WTC11 (cell line): ENCODE data around the gene BTBD10. TPM values are rescaled to one million over a fixed set of nuclear protein-coding genes. Genes with fewer than 3 reads are reported as not detected.

Experiments
- NFATC4 ChIP-seq: fragments of 250-450 bp; sonication (Bioruptor Pico); IDR thresholded peaks from 2 replicates; pipeline ENCODE4 v1.9.0; 2021; ENCODE audit warnings: mild to moderate bottlenecking
- NFYB ChIP-seq: sonication (generic); formaldehyde crosslinking; conservative IDR thresholded peaks from 2 replicates; pipeline ENCODE4 v1.8.0; 2022; ENCODE audit warnings: low read depth, missing genetic modification reagents
- SMAD4 ChIP-seq: sonication (generic); formaldehyde crosslinking; IDR thresholded peaks from 2 replicates; pipeline ENCODE4 v1.8.0; 2022; ENCODE audit warnings: mild to moderate bottlenecking, missing genetic modification reagents
- TCF7 ChIP-seq: sonication (generic); formaldehyde crosslinking; IDR thresholded peaks from 2 replicates; pipeline ENCODE4 v1.8.0; 2022; ENCODE audit warnings: mild to moderate bottlenecking, low read depth, missing genetic modification reagents, moderate library complexity
- TEAD1 ChIP-seq: sonication (generic); formaldehyde crosslinking; IDR thresholded peaks from 2 replicates; pipeline ENCODE4 v1.8.0; 2022; ENCODE audit warnings: mild to moderate bottlenecking, missing genetic modification reagents
- TEAD4 ChIP-seq: sonication (generic); formaldehyde crosslinking; IDR thresholded peaks from 2 replicates; pipeline ENCODE4 v1.8.0; 2022; ENCODE audit warnings: mild to moderate bottlenecking, missing genetic modification reagents
- ZBTB21 ChIP-seq: sonication (generic); formaldehyde crosslinking; IDR thresholded peaks from 2 replicates; pipeline ENCODE4 v1.8.1; 2023; ENCODE audit warnings: mild to moderate bottlenecking, missing genetic modification reagents, borderline replicate concordance
- ZNF263 ChIP-seq: sonication (generic); formaldehyde crosslinking; IDR thresholded peaks from 2 replicates; pipeline ENCODE4 v1.8.1; 2022; ENCODE audit warnings: low read depth, mild to moderate bottlenecking, moderate library complexity, missing genetic modification reagents
- ZNF396 ChIP-seq: fragments of 250-450 bp; sonication (Bioruptor Pico); IDR thresholded peaks from 2 replicates; pipeline ENCODE4 v1.8.0; 2021; ENCODE audit warnings: mild to moderate bottlenecking, moderate library complexity, borderline replicate concordance
- ZNF416 ChIP-seq: fragments of 250-450 bp; sonication (Bioruptor Pico); IDR thresholded peaks from 2 replicates; pipeline ENCODE4 v1.9.0; 2021; ENCODE audit warnings: mild to moderate bottlenecking, inconsistent platforms
- total RNA-seq: library from RNA; stranded (reverse); gene quantifications from 3 replicates; pipeline ENCODE4 v1.2.3, GENCODE V29; 2021
- TF ChIP-seq, protein P1 (sequence below): sonication (generic); formaldehyde crosslinking; IDR thresholded peaks from 2 replicates; pipeline ENCODE4 v1.8.0; 2023; ENCODE audit warnings: missing genetic modification reagents, mild to moderate bottlenecking, borderline replicate concordance
- TF ChIP-seq, protein P2 (sequence below): sonication (generic); formaldehyde crosslinking; conservative IDR thresholded peaks from 2 replicates; pipeline ENCODE4 v1.8.1; 2023; ENCODE audit warnings: mild to moderate bottlenecking, low read depth, missing genetic modification reagents, moderate library complexity
- TF ChIP-seq, protein P3 (sequence below): sonication (generic); formaldehyde crosslinking; IDR thresholded peaks from 2 replicates; pipeline ENCODE4 v1.8.0; 2022; ENCODE audit warnings: mild to moderate bottlenecking, missing genetic modification reagents
- TF ChIP-seq, protein P4 (sequence below): sonication (generic); formaldehyde crosslinking; IDR thresholded peaks from 2 replicates; pipeline ENCODE4 v1.8.0; 2023; ENCODE audit warnings: mild to moderate bottlenecking, missing genetic modification reagents
- TF ChIP-seq, protein P5 (sequence below): sonication (generic); formaldehyde crosslinking; IDR thresholded peaks from 2 replicates; pipeline ENCODE4 v1.8.1; 2023; ENCODE audit warnings: mild to moderate bottlenecking, missing genetic modification reagents, moderate library complexity

Gene BTBD10
- total RNA-seq, 1 experiment from 2014 or later, result 19.4 TPM

DNA sequence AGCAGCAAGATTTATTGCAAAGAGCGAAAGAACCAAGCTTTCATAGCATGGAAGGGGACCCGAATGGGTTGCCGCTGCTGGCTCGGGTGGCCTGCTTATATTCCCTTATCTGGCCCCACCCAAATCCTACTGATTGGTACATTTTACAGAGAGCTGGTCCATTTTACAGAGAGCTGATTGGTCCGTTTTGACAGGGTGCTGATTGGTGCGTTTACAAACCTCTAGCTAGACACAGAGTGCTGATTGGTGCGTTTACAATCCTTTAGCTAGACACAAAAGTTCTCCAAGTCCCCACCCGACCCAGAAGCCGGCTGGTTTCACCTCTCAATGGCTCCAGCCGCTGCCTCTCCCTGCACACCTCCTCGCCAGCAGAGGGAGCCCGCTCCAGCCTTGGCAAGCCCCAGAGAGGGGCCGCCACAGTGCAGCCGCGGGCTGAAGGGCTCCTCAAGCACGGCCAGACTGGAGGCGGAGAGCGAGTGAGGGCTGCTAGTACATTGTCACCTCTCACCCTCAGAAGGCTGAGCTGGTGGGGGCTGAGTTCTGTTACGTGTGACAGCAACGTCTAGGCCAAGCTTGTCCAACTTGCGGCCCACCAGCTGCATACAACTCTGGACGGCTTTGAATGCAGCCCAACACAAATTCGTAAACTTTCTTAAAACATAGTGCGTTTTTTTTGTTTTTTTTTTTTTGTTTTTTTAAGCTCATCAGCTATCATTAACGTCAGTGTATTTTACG lies 24.1 kb upstream of the BTBD10 start (continued):
- TF ChIP-seq, protein P1, sequence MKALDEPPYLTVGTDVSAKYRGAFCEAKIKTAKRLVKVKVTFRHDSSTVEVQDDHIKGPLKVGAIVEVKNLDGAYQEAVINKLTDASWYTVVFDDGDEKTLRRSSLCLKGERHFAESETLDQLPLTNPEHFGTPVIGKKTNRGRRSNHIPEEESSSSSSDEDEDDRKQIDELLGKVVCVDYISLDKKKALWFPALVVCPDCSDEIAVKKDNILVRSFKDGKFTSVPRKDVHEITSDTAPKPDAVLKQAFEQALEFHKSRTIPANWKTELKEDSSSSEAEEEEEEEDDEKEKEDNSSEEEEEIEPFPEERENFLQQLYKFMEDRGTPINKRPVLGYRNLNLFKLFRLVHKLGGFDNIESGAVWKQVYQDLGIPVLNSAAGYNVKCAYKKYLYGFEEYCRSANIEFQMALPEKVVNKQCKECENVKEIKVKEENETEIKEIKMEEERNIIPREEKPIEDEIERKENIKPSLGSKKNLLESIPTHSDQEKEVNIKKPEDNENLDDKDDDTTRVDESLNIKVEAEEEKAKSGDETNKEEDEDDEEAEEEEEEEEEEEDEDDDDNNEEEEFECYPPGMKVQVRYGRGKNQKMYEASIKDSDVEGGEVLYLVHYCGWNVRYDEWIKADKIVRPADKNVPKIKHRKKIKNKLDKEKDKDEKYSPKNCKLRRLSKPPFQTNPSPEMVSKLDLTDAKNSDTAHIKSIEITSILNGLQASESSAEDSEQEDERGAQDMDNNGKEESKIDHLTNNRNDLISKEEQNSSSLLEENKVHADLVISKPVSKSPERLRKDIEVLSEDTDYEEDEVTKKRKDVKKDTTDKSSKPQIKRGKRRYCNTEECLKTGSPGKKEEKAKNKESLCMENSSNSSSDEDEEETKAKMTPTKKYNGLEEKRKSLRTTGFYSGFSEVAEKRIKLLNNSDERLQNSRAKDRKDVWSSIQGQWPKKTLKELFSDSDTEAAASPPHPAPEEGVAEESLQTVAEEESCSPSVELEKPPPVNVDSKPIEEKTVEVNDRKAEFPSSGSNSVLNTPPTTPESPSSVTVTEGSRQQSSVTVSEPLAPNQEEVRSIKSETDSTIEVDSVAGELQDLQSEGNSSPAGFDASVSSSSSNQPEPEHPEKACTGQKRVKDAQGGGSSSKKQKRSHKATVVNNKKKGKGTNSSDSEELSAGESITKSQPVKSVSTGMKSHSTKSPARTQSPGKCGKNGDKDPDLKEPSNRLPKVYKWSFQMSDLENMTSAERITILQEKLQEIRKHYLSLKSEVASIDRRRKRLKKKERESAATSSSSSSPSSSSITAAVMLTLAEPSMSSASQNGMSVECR (CRISPR knock-in tag), result no peak
- TF ChIP-seq ZBTB21 (CRISPR knock-in tag) (no peak), TEAD1 (CRISPR knock-in tag) (no peak), NFATC4 (CRISPR knock-in tag) (no peak), SMAD4 (CRISPR knock-in tag) (no peak), TCF7 (CRISPR knock-in tag) (no peak), ZNF416 (CRISPR knock-in tag) (no peak), NFYB (CRISPR knock-in tag) (peak; percentile 36; the same call in 1 of the 2 replicates), ZNF263 (CRISPR knock-in tag) (no peak), TEAD4 (CRISPR knock-in tag) (no peak), ZNF396 (no peak)
- TF ChIP-seq, protein P2, sequence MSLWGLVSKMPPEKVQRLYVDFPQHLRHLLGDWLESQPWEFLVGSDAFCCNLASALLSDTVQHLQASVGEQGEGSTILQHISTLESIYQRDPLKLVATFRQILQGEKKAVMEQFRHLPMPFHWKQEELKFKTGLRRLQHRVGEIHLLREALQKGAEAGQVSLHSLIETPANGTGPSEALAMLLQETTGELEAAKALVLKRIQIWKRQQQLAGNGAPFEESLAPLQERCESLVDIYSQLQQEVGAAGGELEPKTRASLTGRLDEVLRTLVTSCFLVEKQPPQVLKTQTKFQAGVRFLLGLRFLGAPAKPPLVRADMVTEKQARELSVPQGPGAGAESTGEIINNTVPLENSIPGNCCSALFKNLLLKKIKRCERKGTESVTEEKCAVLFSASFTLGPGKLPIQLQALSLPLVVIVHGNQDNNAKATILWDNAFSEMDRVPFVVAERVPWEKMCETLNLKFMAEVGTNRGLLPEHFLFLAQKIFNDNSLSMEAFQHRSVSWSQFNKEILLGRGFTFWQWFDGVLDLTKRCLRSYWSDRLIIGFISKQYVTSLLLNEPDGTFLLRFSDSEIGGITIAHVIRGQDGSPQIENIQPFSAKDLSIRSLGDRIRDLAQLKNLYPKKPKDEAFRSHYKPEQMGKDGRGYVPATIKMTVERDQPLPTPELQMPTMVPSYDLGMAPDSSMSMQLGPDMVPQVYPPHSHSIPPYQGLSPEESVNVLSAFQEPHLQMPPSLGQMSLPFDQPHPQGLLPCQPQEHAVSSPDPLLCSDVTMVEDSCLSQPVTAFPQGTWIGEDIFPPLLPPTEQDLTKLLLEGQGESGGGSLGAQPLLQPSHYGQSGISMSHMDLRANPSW (CRISPR knock-in tag), result no peak
- TF ChIP-seq, protein P3, sequence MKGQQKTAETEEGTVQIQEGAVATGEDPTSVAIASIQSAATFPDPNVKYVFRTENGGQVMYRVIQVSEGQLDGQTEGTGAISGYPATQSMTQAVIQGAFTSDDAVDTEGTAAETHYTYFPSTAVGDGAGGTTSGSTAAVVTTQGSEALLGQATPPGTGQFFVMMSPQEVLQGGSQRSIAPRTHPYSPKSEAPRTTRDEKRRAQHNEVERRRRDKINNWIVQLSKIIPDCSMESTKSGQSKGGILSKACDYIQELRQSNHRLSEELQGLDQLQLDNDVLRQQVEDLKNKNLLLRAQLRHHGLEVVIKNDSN (CRISPR knock-in tag), result no peak
- TF ChIP-seq, protein P4, sequence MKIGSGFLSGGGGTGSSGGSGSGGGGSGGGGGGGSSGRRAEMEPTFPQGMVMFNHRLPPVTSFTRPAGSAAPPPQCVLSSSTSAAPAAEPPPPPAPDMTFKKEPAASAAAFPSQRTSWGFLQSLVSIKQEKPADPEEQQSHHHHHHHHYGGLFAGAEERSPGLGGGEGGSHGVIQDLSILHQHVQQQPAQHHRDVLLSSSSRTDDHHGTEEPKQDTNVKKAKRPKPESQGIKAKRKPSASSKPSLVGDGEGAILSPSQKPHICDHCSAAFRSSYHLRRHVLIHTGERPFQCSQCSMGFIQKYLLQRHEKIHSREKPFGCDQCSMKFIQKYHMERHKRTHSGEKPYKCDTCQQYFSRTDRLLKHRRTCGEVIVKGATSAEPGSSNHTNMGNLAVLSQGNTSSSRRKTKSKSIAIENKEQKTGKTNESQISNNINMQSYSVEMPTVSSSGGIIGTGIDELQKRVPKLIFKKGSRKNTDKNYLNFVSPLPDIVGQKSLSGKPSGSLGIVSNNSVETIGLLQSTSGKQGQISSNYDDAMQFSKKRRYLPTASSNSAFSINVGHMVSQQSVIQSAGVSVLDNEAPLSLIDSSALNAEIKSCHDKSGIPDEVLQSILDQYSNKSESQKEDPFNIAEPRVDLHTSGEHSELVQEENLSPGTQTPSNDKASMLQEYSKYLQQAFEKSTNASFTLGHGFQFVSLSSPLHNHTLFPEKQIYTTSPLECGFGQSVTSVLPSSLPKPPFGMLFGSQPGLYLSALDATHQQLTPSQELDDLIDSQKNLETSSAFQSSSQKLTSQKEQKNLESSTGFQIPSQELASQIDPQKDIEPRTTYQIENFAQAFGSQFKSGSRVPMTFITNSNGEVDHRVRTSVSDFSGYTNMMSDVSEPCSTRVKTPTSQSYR (CRISPR knock-in tag), result no peak
- TF ChIP-seq, protein P5, sequence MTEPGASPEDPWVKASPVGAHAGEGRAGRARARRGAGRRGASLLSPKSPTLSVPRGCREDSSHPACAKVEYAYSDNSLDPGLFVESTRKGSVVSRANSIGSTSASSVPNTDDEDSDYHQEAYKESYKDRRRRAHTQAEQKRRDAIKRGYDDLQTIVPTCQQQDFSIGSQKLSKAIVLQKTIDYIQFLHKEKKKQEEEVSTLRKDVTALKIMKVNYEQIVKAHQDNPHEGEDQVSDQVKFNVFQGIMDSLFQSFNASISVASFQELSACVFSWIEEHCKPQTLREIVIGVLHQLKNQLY (CRISPR knock-in tag), result no peak
